ENCODE results near the gene KLHDC3. TPM values are rescaled to one million over a fixed set of nuclear protein-coding genes. Genes with fewer than 3 reads are reported as not detected.

KLHDC3 gene
- total RNA-seq, 1 donor from 2014 or later, result 67.4 TPM

DNA sequence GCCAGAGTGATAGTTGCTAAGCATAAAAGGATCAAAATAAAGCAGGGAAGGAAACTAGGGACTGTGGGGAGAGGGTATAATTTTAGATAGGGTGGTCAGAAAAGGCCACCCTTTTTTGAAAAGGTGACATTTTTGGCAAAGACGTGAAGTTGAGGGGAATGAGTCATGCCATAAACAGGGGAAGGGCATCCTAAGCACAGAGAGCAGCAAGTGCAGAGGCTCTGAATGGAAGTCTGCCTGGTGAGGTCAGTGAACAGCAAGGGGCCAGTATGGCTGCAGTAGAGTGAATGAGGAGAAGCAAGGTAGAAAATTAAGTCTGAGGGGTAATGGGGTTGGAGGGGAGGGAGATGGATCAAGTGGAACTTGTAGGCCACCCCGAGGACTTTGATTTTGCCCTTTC, 47.8 kb downstream of the KLHDC3 start:
- no peaks in the 10 kb centered on the region for H3K9me3 ChIP-seq (ENCODE audit: insufficient read depth, low read depth, low read length)
- peaks cover 30% of the 10 kb centered on the region for H3K79me2 ChIP-seq (ENCODE audit: insufficient read depth, low read length)
- Mint-ChIP-seq H3K36me3 (ENCODE audit: low read depth, unreplicated experiment) (peaks cover 22% of the 10 kb centered on the region), H3K9me3 (ENCODE audit: unreplicated experiment) (no peaks in the 10 kb centered on the region), H3K4me1 (ENCODE audit: low read depth, unreplicated experiment) (peaks cover 15% of the 10 kb centered on the region), H3K27me3 (ENCODE audit: low read depth, unreplicated experiment) (no peaks in the 10 kb centered on the region), H3K27ac (ENCODE audit: unreplicated experiment) (no peak overlapping the region), H3K4me3 (ENCODE audit: unreplicated experiment) (peak overlapping the region; percentile 96)
- peak overlapping the region; percentile 39 for H3K9ac ChIP-seq (ENCODE audit: low read length)
- H3K4me2 ChIP-seq (ENCODE audit: low read length), result peak overlapping the region; percentile 95
- H3K27ac ChIP-seq (ENCODE audit: low read depth, low read length), result no peak overlapping the region
- no peak for FAIRE-seq
- H3K4me1 ChIP-seq (ENCODE audit: insufficient read depth, low read length), result peaks cover 30% of the 10 kb centered on the region
- H4K20me1 ChIP-seq (ENCODE audit: insufficient read depth, low read length), result no peaks in the 10 kb centered on the region
- no peak overlapping the region for H2AFZ ChIP-seq (ENCODE audit: low read depth, low read length)
- H3K4me3 ChIP-seq (ENCODE audit: insufficient read depth, low read depth, low read length), result no peak overlapping the region
- H3K36me3 ChIP-seq (ENCODE audit: insufficient read depth, low read length), result peaks cover 8% of the 10 kb centered on the region
- no peaks in the 10 kb centered on the region for H3K27me3 ChIP-seq (ENCODE audit: insufficient read depth, low read length)
- peak; percentile 43 for DNase-seq (ENCODE audit: low read depth)
- TF ChIP-seq, protein P1, sequence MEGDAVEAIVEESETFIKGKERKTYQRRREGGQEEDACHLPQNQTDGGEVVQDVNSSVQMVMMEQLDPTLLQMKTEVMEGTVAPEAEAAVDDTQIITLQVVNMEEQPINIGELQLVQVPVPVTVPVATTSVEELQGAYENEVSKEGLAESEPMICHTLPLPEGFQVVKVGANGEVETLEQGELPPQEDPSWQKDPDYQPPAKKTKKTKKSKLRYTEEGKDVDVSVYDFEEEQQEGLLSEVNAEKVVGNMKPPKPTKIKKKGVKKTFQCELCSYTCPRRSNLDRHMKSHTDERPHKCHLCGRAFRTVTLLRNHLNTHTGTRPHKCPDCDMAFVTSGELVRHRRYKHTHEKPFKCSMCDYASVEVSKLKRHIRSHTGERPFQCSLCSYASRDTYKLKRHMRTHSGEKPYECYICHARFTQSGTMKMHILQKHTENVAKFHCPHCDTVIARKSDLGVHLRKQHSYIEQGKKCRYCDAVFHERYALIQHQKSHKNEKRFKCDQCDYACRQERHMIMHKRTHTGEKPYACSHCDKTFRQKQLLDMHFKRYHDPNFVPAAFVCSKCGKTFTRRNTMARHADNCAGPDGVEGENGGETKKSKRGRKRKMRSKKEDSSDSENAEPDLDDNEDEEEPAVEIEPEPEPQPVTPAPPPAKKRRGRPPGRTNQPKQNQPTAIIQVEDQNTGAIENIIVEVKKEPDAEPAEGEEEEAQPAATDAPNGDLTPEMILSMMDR (IDR thresholded peaks at IDR 0.05; ENCODE audit: insufficient read depth, low read depth, low read length), result no peak
- TF ChIP-seq EZH2 (IDR thresholded peaks at IDR 0.05; ENCODE audit: insufficient read depth, low read length), result no peak

DNA sequence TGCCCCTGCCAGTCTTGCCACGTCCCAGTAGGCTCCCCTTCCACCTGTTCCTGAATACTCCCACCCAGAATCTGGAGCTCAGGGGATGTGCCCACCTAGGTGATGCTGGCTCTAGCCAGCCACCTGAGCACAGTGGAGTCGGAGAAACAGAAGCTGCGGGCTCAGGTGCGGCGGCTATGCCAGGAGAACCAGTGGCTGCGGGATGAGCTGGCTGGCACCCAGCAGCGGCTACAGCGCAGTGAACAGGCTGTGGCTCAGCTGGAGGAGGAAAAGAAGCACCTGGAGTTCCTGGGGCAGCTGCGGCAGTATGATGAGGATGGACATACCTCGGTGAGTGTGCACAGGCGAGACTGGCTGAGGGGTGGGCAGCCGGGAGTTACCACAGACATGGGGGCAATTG, 48.8 kb downstream of the KLHDC3 start:
- H3K4me3 ChIP-seq (ENCODE audit: insufficient read depth, low read depth, low read length), result no peak overlapping the region
- H3K27ac ChIP-seq (ENCODE audit: low read depth, low read length), result no peak overlapping the region
- H3K4me1 ChIP-seq (ENCODE audit: insufficient read depth, low read length), result peaks cover 30% of the 10 kb centered on the region
- DNase-seq (ENCODE audit: low read depth) (no peak), FAIRE-seq (no peak)
- no peak overlapping the region for H3K4me3 Mint-ChIP-seq (ENCODE audit: unreplicated experiment)
- H2AFZ ChIP-seq (ENCODE audit: low read depth, low read length), result no peak overlapping the region
- no peaks in the 10 kb centered on the region for H3K27me3 ChIP-seq (ENCODE audit: insufficient read depth, low read length)
- H3K27me3 Mint-ChIP-seq (ENCODE audit: low read depth, unreplicated experiment), result no peaks in the 10 kb centered on the region
- H3K9me3 ChIP-seq (ENCODE audit: insufficient read depth, low read depth, low read length), result no peaks in the 10 kb centered on the region
- H3K36me3 ChIP-seq (ENCODE audit: insufficient read depth, low read length), result peaks cover 6% of the 10 kb centered on the region
- H4K20me1 ChIP-seq (ENCODE audit: insufficient read depth, low read length), result no peaks in the 10 kb centered on the region
- H3K79me2 ChIP-seq (ENCODE audit: insufficient read depth, low read length), result peaks cover 27% of the 10 kb centered on the region
- peaks cover 22% of the 10 kb centered on the region for H3K36me3 Mint-ChIP-seq (ENCODE audit: low read depth, unreplicated experiment)
- peak overlapping the region; percentile 30 for H3K27ac Mint-ChIP-seq (ENCODE audit: unreplicated experiment)
- peaks cover 15% of the 10 kb centered on the region for H3K4me1 Mint-ChIP-seq (ENCODE audit: low read depth, unreplicated experiment)
- H3K9me3 Mint-ChIP-seq (ENCODE audit: unreplicated experiment), result no peaks in the 10 kb centered on the region
- TF ChIP-seq, protein P1 (IDR thresholded peaks at IDR 0.05; ENCODE audit: insufficient read depth, low read depth, low read length), result no peak
- no peak for TF ChIP-seq EZH2 (IDR thresholded peaks at IDR 0.05; ENCODE audit: insufficient read depth, low read length)
- no peak overlapping the region for H3K4me2 ChIP-seq (ENCODE audit: low read length)
- no peak overlapping the region for H3K9ac ChIP-seq (ENCODE audit: low read length)

DNA sequence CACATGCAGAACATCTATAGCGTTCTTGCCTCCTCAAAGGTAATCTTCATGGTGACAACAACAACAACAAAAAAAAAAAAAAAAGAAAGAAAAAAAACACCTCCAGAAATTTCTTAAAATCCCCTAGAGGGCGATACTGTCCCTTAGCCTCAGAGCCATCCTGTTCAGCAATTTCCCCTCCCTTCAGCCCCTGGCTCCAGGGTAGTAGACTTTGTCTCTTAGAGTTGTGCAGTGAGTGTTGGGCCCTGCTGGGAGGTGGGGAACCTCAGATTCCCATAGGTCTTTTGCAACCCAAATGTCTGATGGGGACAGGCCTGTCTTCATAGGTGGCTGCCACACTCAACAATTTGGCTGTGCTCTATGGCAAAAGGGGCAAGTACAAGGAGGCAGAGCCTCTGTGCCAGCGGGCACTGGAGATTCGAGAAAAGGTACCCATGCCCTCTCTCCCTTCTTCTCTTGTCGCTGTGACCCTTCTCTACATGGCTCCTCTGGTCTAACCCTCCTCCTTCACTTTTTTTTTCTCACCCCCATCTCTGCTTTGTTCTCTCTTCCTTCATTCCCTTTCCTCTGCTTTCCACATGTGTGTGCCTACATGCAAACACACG, 56.1 kb downstream of the KLHDC3 start:
- no peaks in the 10 kb centered on the region for H3K27me3 Mint-ChIP-seq (ENCODE audit: low read depth, unreplicated experiment)
- Histone ChIP-seq H3K4me3 (ENCODE audit: insufficient read depth, low read depth, low read length) (no peak overlapping the region), H3K4me2 (ENCODE audit: low read length) (no peak overlapping the region), H3K27ac (ENCODE audit: low read depth, low read length) (no peak overlapping the region), H2AFZ (ENCODE audit: low read depth, low read length) (no peak overlapping the region), H3K79me2 (ENCODE audit: insufficient read depth, low read length) (no peaks in the 10 kb centered on the region), H4K20me1 (ENCODE audit: insufficient read depth, low read length) (no peaks in the 10 kb centered on the region), H3K9me3 (ENCODE audit: insufficient read depth, low read depth, low read length) (no peaks in the 10 kb centered on the region), H3K4me1 (ENCODE audit: insufficient read depth, low read length) (peaks cover 4% of the 10 kb centered on the region), H3K27me3 (ENCODE audit: insufficient read depth, low read length) (no peaks in the 10 kb centered on the region), H3K9ac (ENCODE audit: low read length) (peak overlapping the region; percentile 10), H3K36me3 (ENCODE audit: insufficient read depth, low read length) (no peaks in the 10 kb centered on the region)
- H3K4me1 Mint-ChIP-seq (ENCODE audit: low read depth, unreplicated experiment), result peaks cover 29% of the 10 kb centered on the region
- TF ChIP-seq, protein P1 (IDR thresholded peaks at IDR 0.05; ENCODE audit: insufficient read depth, low read depth, low read length), result peak; percentile 68
- TF ChIP-seq EZH2 (IDR thresholded peaks at IDR 0.05; ENCODE audit: insufficient read depth, low read length), result no peak
- FAIRE-seq (no peak), DNase-seq (ENCODE audit: low read depth) (peak; percentile 52)
- peak overlapping the region; percentile 27 for H3K27ac Mint-ChIP-seq (ENCODE audit: unreplicated experiment)
- no peaks in the 10 kb centered on the region for H3K9me3 Mint-ChIP-seq (ENCODE audit: unreplicated experiment)
- no peak overlapping the region for H3K4me3 Mint-ChIP-seq (ENCODE audit: unreplicated experiment)
- peaks cover 20% of the 10 kb centered on the region for H3K36me3 Mint-ChIP-seq (ENCODE audit: low read depth, unreplicated experiment)

All from astrocyte (in vitro differentiated cells and primary cell).